GM18858 (cell line): Measurements from ENCODE around the gene KIAA2012.
"Not testable (repeated sequence)": the region's sequence is repeated elsewhere in the genome, so short reads cannot be mapped to it uniquely, and the experiment has no call there.

Experiments used
- ATAC-seq: cut with Tn5 transposase; IDR thresholded peaks from one replicate; pipeline ENCODE4 v1.9.1; 2021; ENCODE audit not compliant: unreplicated experiment

KIAA2012 gene

GRCh38 chr2:202186641-202187202, 113.7 kb downstream of the KIAA2012 start:
- no peak for ATAC-seq

- ATAC-seq: no peak
Observed at GRCh38 chr2:202187570-202187969, 114.5 kb downstream of the KIAA2012 start.

- ATAC-seq: no peak
Observed at GRCh38 chr2:202193305-202193704, 120.2 kb downstream of the KIAA2012 start.

- no peak for ATAC-seq
Observed at GRCh38 chr2:202193881-202194353, 120.9 kb downstream of the KIAA2012 start.

GRCh38 chr2:202194418-202194817, 121.4 kb downstream of the KIAA2012 start:
- ATAC-seq: no peak

GRCh38 chr2:202196727-202197126, 123.7 kb downstream of the KIAA2012 start:
- ATAC-seq: no peak

- ATAC-seq: no peak
Observed at GRCh38 chr2:202201220-202202160, 128.4 kb downstream of the KIAA2012 start.

GRCh38 chr2:202203348-202203747, 130.3 kb downstream of the KIAA2012 start:
- ATAC-seq: no peak

- ATAC-seq: no peak
Observed at GRCh38 chr2:202204855-202205254, 131.8 kb downstream of the KIAA2012 start.

GRCh38 chr2:202208526-202208925, 135.5 kb downstream of the KIAA2012 start:
- ATAC-seq: no peak

GRCh38 chr2:202215179-202215578, 142.1 kb downstream of the KIAA2012 start:
- no peak for ATAC-seq

GRCh38 chr2:202221873-202222272, 148.8 kb downstream of the KIAA2012 start:
- ATAC-seq: no peak

- ATAC-seq: no peak
Observed at GRCh38 chr2:202237787-202238233, 164.8 kb downstream of the KIAA2012 start.

GRCh38 chr2:202238234-202239197, 165.5 kb downstream of the KIAA2012 start, which contains the start of gene SUMO1:
SUMO1 (minus strand) TSS chr2:202238597; CDS start chr2:202238451, 146 bp downstream.
- ATAC-seq: peak; percentile 96

- ATAC-seq: not testable (repeated sequence)
Observed at GRCh38 chr2:202247710-202248109, 174.7 kb downstream of the KIAA2012 start.

GRCh38 chr2:202249521-202250253, 176.6 kb downstream of the KIAA2012 start:
- ATAC-seq: no peak

- ATAC-seq: no peak
Observed at GRCh38 chr2:202251494-202251893, 178.4 kb downstream of the KIAA2012 start.
